ENCODE measurements around the gene DNAH9.

DNAH9 gene

DNA sequence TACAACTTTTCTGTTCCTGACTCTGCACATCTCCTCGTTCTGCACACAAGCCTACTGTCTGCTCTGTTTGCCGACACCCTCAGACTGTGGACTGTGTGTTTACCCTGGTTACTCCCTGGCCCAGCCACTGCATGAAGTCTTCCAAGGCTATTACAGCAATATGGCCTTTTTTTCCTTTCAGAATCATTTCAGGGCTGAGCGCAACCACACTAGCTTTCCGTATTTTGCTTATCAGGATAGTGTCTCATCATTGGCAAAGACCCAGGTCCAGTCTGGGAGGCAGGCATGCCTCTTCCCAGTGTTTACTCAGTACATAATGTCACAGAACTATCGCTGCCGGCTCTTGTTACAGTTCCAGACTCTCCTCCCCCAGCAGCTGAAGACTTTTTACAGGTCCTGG, 10.1 kb downstream of the DNAH9 start:
- no peak overlapping the region for H3K4me3 ChIP-seq (ENCODE audit: extremely low read depth, insufficient read depth, low read length, poor library complexity, severe bottlenecking)
- WGBS, 2 experiments (ENCODE audit: insufficient coverage in 2 of 2), result 89 to 96% methylated on average over 4 of the region's 6 CpGs
- H3K27ac ChIP-seq (ENCODE audit: low read depth, low read length, severe bottlenecking), result peak overlapping the region; percentile 47
- H3K4me1 ChIP-seq (ENCODE audit: control insufficient read depth, insufficient read depth, low read length, poor library complexity, severe bottlenecking), result no peaks in the 10 kb centered on the region
- no peaks in the 10 kb centered on the region for H3K36me3 ChIP-seq (ENCODE audit: control insufficient read depth, insufficient read depth, low read length)
- H3K9me3 ChIP-seq (ENCODE audit: control insufficient read depth, low read length), result no peaks in the 10 kb centered on the region

DNA sequence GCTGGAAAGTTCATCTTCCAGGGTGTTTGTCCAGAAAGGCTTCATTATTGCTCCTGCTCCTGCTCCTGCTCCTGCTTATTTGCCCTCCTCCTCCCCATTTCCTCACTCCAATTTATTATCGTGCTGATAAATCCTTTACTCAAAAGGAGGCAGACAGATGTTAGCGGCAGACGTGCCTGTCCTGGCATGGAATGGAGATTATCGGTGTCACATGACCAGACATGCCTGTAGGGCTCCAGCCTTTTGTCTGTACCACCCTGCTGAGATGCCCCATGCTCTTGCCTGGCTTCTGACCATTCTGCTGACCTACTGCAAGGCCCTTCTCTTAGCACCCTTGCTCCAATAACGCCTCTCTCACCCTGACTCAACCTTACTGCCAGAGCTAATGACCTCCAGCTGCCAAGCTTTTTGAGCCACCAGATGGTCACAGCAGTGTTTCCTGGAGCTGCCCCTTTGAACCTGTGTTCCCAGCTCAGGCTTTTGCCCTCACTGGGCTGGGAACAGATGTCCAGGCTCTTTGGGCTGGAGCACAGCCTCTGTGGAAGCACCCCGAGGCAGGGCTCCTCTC, 12.8 kb downstream of the DNAH9 start:
- WGBS, 2 experiments (ENCODE audit: insufficient coverage in 2 of 2), result 71 to 74% methylated on average over 6 of the region's 6 CpGs
- Histone ChIP-seq H3K27ac (ENCODE audit: low read depth, low read length, severe bottlenecking) (no peak overlapping the region), H3K36me3 (ENCODE audit: control insufficient read depth, insufficient read depth, low read length) (no peaks in the 10 kb centered on the region), H3K4me1 (ENCODE audit: control insufficient read depth, insufficient read depth, low read length, poor library complexity, severe bottlenecking) (no peaks in the 10 kb centered on the region), H3K4me3 (ENCODE audit: extremely low read depth, insufficient read depth, low read length, poor library complexity, severe bottlenecking) (no peak overlapping the region), H3K9me3 (ENCODE audit: control insufficient read depth, low read length) (no peaks in the 10 kb centered on the region)

DNA sequence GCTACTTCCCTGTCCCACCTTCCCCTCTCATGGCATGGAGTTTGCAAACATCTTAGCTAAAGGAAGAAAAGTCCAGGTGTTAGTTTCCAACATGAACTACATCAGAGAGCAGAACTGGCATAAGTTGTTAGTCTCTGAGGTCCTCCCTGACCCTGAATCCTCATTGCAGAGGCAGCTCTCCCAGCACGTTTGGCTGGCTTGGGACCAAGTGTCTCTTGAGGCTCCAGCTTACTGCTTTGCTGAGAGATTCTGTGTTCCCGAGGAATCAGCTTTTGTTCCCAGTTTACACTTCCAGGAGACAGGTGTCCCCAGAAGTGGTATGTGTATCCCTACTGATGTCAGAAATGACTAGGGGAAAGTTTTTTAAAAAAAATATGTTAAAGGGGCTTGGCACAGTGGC, 14.7 kb downstream of the DNAH9 start:
- Histone ChIP-seq H3K4me3 (ENCODE audit: extremely low read depth, insufficient read depth, low read length, poor library complexity, severe bottlenecking) (no peak overlapping the region), H3K4me1 (ENCODE audit: control insufficient read depth, insufficient read depth, low read length, poor library complexity, severe bottlenecking) (no peaks in the 10 kb centered on the region), H3K27ac (ENCODE audit: low read depth, low read length, severe bottlenecking) (no peak overlapping the region), H3K9me3 (ENCODE audit: control insufficient read depth, low read length) (no peaks in the 10 kb centered on the region), H3K36me3 (ENCODE audit: control insufficient read depth, insufficient read depth, low read length) (no peaks in the 10 kb centered on the region)
- WGBS, 2 experiments (ENCODE audit: insufficient coverage in 2 of 2), result 80 to 81% methylated on average over 1 to 2 of the region's 2 CpGs

DNA sequence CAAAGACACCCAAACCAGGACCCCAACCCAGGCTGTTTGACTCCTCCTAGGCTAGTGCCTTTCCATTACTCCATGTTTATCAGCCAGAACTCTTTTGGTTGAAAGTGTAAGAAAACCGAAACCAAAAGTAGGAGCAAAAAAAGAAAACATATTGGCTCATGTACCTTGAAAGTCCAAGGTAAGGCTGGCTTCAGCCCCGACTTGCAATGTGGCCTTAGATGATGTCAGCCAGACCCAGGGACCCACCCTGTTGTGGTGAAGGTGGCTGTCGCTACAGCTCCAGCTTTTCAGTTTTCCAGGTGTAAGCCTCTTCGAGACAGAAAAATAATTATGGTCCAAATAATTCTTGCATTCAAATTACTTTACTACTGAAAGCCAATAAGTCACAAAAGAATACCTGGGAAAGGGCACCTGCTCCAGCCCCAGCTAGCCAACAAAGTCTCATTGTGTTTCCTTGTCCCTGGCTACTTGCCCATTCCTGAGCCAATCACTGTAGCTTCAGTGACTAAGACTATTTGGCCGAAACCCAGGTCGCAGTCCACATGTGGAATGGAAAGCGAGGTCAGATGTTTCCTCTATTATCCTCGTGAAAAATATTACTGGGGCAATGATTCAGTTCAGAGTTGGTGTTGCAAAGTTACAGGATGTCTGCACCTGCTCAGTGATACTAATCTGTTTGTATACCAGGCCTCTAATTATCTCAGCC, 20.7 kb downstream of the DNAH9 start:
- no peaks in the 10 kb centered on the region for H3K9me3 ChIP-seq (ENCODE audit: control insufficient read depth, low read length)
- 90 to 98% methylated on average over 4 to 7 of the region's 8 CpGs for WGBS, 2 experiments (ENCODE audit: insufficient coverage in 2 of 2)
- no peaks in the 10 kb centered on the region for H3K4me1 ChIP-seq (ENCODE audit: control insufficient read depth, insufficient read depth, low read length, poor library complexity, severe bottlenecking)
- no peak overlapping the region for H3K27ac ChIP-seq (ENCODE audit: low read depth, low read length, severe bottlenecking)
- H3K4me3 ChIP-seq (ENCODE audit: extremely low read depth, insufficient read depth, low read length, poor library complexity, severe bottlenecking), result no peak overlapping the region
- no peaks in the 10 kb centered on the region for H3K36me3 ChIP-seq (ENCODE audit: control insufficient read depth, insufficient read depth, low read length)

DNA sequence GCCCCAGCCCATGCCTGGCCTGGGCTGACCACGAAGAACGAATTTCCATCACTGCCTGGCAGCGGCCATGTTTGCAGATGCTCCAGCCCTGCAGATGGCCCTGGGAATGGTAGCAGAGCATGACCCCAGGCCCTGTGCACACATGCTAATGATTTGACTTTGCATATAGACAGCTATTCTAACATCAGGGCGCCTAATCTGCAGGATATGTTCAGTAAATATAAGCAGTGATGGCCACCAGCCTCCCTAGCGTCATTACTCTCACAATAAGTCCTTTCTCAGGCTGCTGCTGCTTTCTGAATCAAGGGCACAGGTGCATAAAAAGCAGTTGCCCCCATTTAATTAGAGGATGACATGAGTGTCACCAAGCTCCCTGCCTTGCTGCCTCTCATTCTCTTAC, 24.2 kb downstream of the DNAH9 start:
- H3K27ac ChIP-seq (ENCODE audit: low read depth, low read length, severe bottlenecking), result no peak overlapping the region
- H3K36me3 ChIP-seq (ENCODE audit: control insufficient read depth, insufficient read depth, low read length), result no peaks in the 10 kb centered on the region
- H3K9me3 ChIP-seq (ENCODE audit: control insufficient read depth, low read length), result no peaks in the 10 kb centered on the region
- H3K4me3 ChIP-seq (ENCODE audit: extremely low read depth, insufficient read depth, low read length, poor library complexity, severe bottlenecking), result no peak overlapping the region
- 88 to 89% methylated on average over 4 to 5 of the region's 5 CpGs for WGBS, 2 experiments (ENCODE audit: insufficient coverage in 2 of 2)
- no peaks in the 10 kb centered on the region for H3K4me1 ChIP-seq (ENCODE audit: control insufficient read depth, insufficient read depth, low read length, poor library complexity, severe bottlenecking)

DNA sequence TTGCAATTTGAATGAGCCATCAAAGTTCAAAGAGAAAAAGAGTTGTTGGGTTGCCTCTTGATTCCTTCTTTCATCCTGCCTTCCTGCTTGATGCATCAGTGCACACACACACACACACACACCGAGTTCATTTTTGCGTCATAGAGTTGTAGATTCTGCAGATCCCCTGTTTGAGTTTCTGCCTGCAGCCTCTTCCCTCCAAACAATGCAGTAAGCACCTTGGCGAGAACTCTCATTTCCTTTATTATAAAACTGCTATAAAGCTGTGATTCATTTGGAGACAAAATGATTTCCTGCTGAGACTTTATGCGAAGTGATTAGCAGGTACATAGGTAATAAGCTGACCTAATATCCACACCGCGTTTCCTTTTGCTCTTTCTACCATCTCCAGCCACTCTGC, 26.7 kb downstream of the DNAH9 start:
- H3K4me3 ChIP-seq (ENCODE audit: extremely low read depth, insufficient read depth, low read length, poor library complexity, severe bottlenecking), result no peak overlapping the region
- no peaks in the 10 kb centered on the region for H3K4me1 ChIP-seq (ENCODE audit: control insufficient read depth, insufficient read depth, low read length, poor library complexity, severe bottlenecking)
- no peaks in the 10 kb centered on the region for H3K9me3 ChIP-seq (ENCODE audit: control insufficient read depth, low read length)
- no peak overlapping the region for H3K27ac ChIP-seq (ENCODE audit: low read depth, low read length, severe bottlenecking)
- WGBS, 2 experiments (ENCODE audit: insufficient coverage in 2 of 2), result 78 to 81% methylated on average over 2 to 3 of the region's 6 CpGs
- no peaks in the 10 kb centered on the region for H3K36me3 ChIP-seq (ENCODE audit: control insufficient read depth, insufficient read depth, low read length)

DNA sequence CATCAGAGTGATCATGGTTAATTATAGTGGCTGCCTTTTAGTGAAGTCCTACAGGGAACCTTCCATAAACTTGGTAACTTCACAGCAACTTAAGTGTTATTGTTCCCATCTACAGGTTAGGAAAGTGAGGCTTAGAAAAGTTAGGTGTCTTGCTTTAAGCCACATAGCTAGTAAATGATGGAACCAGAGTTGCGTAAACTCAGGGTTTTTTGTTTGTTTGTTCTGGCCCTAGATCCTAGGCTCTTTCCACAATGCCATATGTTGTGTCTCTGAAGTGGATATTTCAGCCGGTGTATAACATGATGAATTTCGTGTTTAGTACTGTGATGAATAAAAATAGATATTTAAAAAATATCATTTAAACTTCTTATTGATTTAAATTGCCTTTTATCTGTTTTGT, 27.6 kb downstream of the DNAH9 start:
- WGBS, 2 experiments (ENCODE audit: insufficient coverage in 2 of 2), result 100% methylated on average over 1 of the region's 3 CpGs
- no peaks in the 10 kb centered on the region for H3K4me1 ChIP-seq (ENCODE audit: control insufficient read depth, insufficient read depth, low read length, poor library complexity, severe bottlenecking)
- no peaks in the 10 kb centered on the region for H3K9me3 ChIP-seq (ENCODE audit: control insufficient read depth, low read length)
- no peak overlapping the region for H3K4me3 ChIP-seq (ENCODE audit: extremely low read depth, insufficient read depth, low read length, poor library complexity, severe bottlenecking)
- H3K36me3 ChIP-seq (ENCODE audit: control insufficient read depth, insufficient read depth, low read length), result no peaks in the 10 kb centered on the region
- no peak overlapping the region for H3K27ac ChIP-seq (ENCODE audit: low read depth, low read length, severe bottlenecking)

DNA sequence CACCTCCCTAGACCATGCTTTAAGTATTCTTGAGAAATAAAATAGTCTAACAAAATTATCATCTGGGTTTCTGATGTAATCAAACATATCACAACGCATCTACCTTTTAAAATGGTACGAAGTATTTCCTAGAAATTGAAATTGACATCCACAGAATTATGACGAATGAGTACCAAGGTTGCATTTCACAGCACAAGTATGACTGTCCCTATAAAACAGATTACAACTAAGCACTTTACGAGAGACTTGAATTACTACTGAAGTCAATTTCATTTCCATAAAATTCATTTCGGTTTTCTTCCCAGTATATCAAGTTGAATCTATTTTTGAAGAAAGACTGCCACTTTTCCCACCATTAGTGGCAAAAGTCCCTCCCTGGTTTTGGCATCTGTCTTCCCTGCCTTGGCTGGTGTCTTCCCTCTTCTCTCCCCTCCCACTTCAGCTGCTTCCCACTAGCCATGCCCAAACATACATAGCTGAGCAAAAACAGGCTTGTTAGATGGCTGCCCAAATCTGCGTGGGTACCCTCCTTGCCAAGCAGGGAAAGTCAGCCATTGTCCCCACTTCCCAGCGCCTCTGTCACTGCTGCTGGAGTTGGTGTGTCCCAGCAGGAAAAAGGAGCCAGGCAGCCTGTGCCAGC, 29.2 kb downstream of the DNAH9 start:
- Histone ChIP-seq H3K9me3 (ENCODE audit: control insufficient read depth, low read length) (no peaks in the 10 kb centered on the region), H3K4me1 (ENCODE audit: control insufficient read depth, insufficient read depth, low read length, poor library complexity, severe bottlenecking) (no peaks in the 10 kb centered on the region), H3K27ac (ENCODE audit: low read depth, low read length, severe bottlenecking) (no peak overlapping the region), H3K4me3 (ENCODE audit: extremely low read depth, insufficient read depth, low read length, poor library complexity, severe bottlenecking) (no peak overlapping the region), H3K36me3 (ENCODE audit: control insufficient read depth, insufficient read depth, low read length) (no peaks in the 10 kb centered on the region)
- 80 to 93% methylated on average over 5 to 7 of the region's 7 CpGs for WGBS, 2 experiments (ENCODE audit: insufficient coverage in 2 of 2)

DNA sequence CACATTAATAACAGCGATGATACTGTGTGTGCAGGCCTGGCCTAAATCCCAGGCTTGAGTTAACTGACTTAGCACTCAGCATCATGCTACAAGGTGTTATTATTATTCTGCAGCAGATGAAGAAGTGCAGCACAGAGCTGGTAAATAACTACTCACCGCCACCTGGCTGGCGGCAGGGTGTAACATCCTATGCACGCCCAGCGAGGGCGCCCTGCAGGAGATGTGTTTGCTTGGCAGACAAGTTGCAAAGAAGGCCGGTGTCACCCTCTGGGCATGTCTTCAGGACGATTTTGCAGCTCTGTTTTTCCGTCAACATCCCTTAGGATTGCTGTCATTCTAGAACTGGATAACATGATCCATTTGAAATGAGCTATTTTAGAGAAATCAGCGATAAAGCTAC, 30.1 kb downstream of the DNAH9 start:
- no peak overlapping the region for H3K27ac ChIP-seq (ENCODE audit: low read depth, low read length, severe bottlenecking)
- no peaks in the 10 kb centered on the region for H3K36me3 ChIP-seq (ENCODE audit: control insufficient read depth, insufficient read depth, low read length)
- H3K4me1 ChIP-seq (ENCODE audit: control insufficient read depth, insufficient read depth, low read length, poor library complexity, severe bottlenecking), result no peaks in the 10 kb centered on the region
- no peaks in the 10 kb centered on the region for H3K9me3 ChIP-seq (ENCODE audit: control insufficient read depth, low read length)
- H3K4me3 ChIP-seq (ENCODE audit: extremely low read depth, insufficient read depth, low read length, poor library complexity, severe bottlenecking), result no peak overlapping the region
- WGBS, 2 experiments (ENCODE audit: insufficient coverage in 2 of 2), result 55 to 90% methylated on average over 2 to 8 of the region's 10 CpGs

DNA sequence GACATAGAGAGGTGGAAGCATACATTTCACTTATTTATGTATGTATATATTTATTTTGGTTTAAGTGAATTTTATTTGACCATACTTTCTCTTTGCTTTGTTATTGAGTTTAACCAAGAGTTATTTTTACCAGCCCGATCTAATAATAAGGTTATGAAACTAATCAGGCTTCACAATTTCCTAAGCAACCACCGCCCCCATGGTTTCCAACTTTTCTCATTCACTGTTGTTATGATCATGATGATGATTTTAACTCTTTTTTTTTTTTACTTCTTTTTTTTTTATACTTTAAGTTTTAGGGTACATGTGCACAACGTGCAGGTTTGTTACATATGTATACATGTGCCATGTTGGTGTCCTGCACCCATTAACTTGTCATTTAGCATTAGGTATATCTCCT, 30.6 kb downstream of the DNAH9 start:
- H3K4me3 ChIP-seq (ENCODE audit: extremely low read depth, insufficient read depth, low read length, poor library complexity, severe bottlenecking), result no peak overlapping the region
- H3K36me3 ChIP-seq (ENCODE audit: control insufficient read depth, insufficient read depth, low read length), result no peaks in the 10 kb centered on the region
- H3K27ac ChIP-seq (ENCODE audit: low read depth, low read length, severe bottlenecking), result no peak overlapping the region
- no peaks in the 10 kb centered on the region for H3K4me1 ChIP-seq (ENCODE audit: control insufficient read depth, insufficient read depth, low read length, poor library complexity, severe bottlenecking)
- no peaks in the 10 kb centered on the region for H3K9me3 ChIP-seq (ENCODE audit: control insufficient read depth, low read length)
- WGBS, 2 experiments (ENCODE audit: insufficient coverage in 2 of 2), result no CpG with 5 or more reads among the region's 3 CpGs

DNA sequence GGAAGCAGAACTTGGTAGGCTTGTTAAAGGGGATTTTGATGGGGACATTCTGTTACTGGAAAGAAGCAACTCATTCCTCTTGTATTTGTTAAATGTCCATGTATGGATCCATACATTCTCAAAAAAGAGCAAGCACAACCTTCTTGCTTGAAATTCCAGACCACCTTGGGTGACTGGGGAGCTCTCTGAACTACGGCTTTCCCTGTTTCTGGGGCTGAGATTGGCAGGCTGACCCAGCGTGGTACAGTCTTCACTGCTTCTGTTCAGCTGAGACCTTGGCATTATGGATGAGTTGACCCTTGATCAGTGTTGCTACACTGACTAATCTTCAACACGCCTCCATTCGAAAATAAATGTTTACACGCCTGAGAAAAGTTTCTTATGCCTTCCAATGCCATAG, 38.5 kb downstream of the DNAH9 start:
- no peak overlapping the region for H3K4me3 ChIP-seq (ENCODE audit: extremely low read depth, insufficient read depth, low read length, poor library complexity, severe bottlenecking)
- H3K27ac ChIP-seq (ENCODE audit: low read depth, low read length, severe bottlenecking), result no peak overlapping the region
- H3K9me3 ChIP-seq (ENCODE audit: control insufficient read depth, low read length), result no peaks in the 10 kb centered on the region
- WGBS, 2 experiments (ENCODE audit: insufficient coverage in 2 of 2), result 77 to 98% methylated on average over 4 to 5 of the region's 5 CpGs
- H3K4me1 ChIP-seq (ENCODE audit: control insufficient read depth, insufficient read depth, low read length, poor library complexity, severe bottlenecking), result no peaks in the 10 kb centered on the region
- H3K36me3 ChIP-seq (ENCODE audit: control insufficient read depth, insufficient read depth, low read length), result no peaks in the 10 kb centered on the region

All from mesodermal cell (in vitro differentiated cells).